H9 (cell line): ENCODE data around the gene SPAG5. TPM values are rescaled to one million over a fixed set of nuclear protein-coding genes. Genes with fewer than 3 reads are reported as not detected.

Experiments
- DNase-seq: peaks from one replicate; pipeline ENCODE4 v3.0.0-alpha.2; 2017
- H2AFZ ChIP-seq: one replicate; pipeline ENCODE4 v1.6.1; 2013; ENCODE audit warnings: mild to moderate bottlenecking, low read length, control low read depth, moderate library complexity
- H2AK5ac ChIP-seq: 2 replicates; pipeline ENCODE4 v1.6.1; 2013; ENCODE audit warnings: low read length, control low read depth, mixed read lengths; ENCODE audit not compliant: insufficient read length
- H2BK120ac ChIP-seq: one replicate; pipeline ENCODE4 v1.6.1; 2013; ENCODE audit warnings: low read depth, mild to moderate bottlenecking, low read length, control low read depth, inconsistent platforms; ENCODE audit not compliant: poor library complexity, severe bottlenecking
- H2BK12ac ChIP-seq: 2 replicates; pipeline ENCODE4 v1.6.1; 2013; ENCODE audit warnings: low read length, control low read depth, mixed read lengths, low read depth; ENCODE audit not compliant: insufficient read length
- H2BK15ac ChIP-seq: 2 replicates; pipeline ENCODE4 v1.6.1; 2013; ENCODE audit warnings: low read depth, low read length, control low read depth
- H2BK20ac ChIP-seq: one replicate; pipeline ENCODE4 v1.6.1; 2013; ENCODE audit warnings: low read depth, mild to moderate bottlenecking, low read length, control low read depth, inconsistent platforms; ENCODE audit not compliant: poor library complexity, severe bottlenecking
- H2BK5ac ChIP-seq: 2 replicates; pipeline ENCODE4 v1.6.1; 2013; ENCODE audit warnings: low read length, control low read depth, mixed read lengths; ENCODE audit not compliant: insufficient read length
- H3K14ac ChIP-seq: 2 replicates; pipeline ENCODE4 v1.6.1; 2013; ENCODE audit warnings: low read length, control low read depth; ENCODE audit not compliant: insufficient read depth
- H3K18ac ChIP-seq: 2 replicates; pipeline ENCODE4 v1.6.1; 2013; ENCODE audit warnings: low read depth, mild to moderate bottlenecking, mixed read lengths, low read length, control low read depth; ENCODE audit not compliant: insufficient read length
- H3K23ac ChIP-seq: 2 replicates; pipeline ENCODE4 v1.6.1; 2013; ENCODE audit warnings: low read length, control low read depth, mixed read lengths, low read depth; ENCODE audit not compliant: insufficient read length
- H3K23me2 ChIP-seq: 2 replicates; pipeline ENCODE4 v1.6.1; 2013; ENCODE audit warnings: low read depth, mild to moderate bottlenecking, mixed read lengths, low read length, control low read depth; ENCODE audit not compliant: insufficient read length, poor library complexity, severe bottlenecking
- H3K27ac ChIP-seq: 2 replicates; pipeline ENCODE4 v1.5.1; 2013; ENCODE audit warnings: low read length, control low read depth, mixed read lengths, low read depth; ENCODE audit not compliant: insufficient read length
- H3K27me3 ChIP-seq: 2 replicates; pipeline ENCODE4 v1.6.1; 2013; ENCODE audit warnings: low read length, control low read depth, inconsistent platforms; ENCODE audit not compliant: insufficient read depth
- H3K4ac ChIP-seq: 2 replicates; pipeline ENCODE4 v1.6.1; 2013; ENCODE audit warnings: low read depth, mild to moderate bottlenecking, control low read depth, inconsistent platforms, low read length, moderate library complexity
- H3K4me1 ChIP-seq: 2 replicates; pipeline ENCODE4 v1.6.1; 2013; ENCODE audit warnings: low read length, control low read depth, inconsistent platforms; ENCODE audit not compliant: insufficient read depth
- H3K4me2 ChIP-seq: 2 replicates; pipeline ENCODE4 v1.6.1; 2013; ENCODE audit warnings: low read length, control low read depth, mixed read lengths; ENCODE audit not compliant: insufficient read length, insufficient read depth
- H3K56ac ChIP-seq: 2 replicates; pipeline ENCODE4 v1.6.1; 2013; ENCODE audit warnings: low read depth, mild to moderate bottlenecking, mixed read lengths, low read length, control low read depth; ENCODE audit not compliant: insufficient read length
- H3K79me1 ChIP-seq: 2 replicates; pipeline ENCODE4 v1.6.1; 2013; ENCODE audit warnings: low read depth, mild to moderate bottlenecking, moderate library complexity, low read length, control low read depth, inconsistent platforms; ENCODE audit not compliant: insufficient read depth, poor library complexity, severe bottlenecking
- H3K79me2 ChIP-seq: 2 replicates; pipeline ENCODE4 v1.6.1; 2013; ENCODE audit warnings: low read length, control low read depth, inconsistent platforms; ENCODE audit not compliant: insufficient read depth
- H3K9ac ChIP-seq: 2 replicates; pipeline ENCODE4 v1.6.1; 2013; ENCODE audit warnings: low read length, control low read depth, mixed read lengths; ENCODE audit not compliant: insufficient read length; ENCODE audit errors: extremely low read depth
- H3K9me3 ChIP-seq: one replicate; pipeline ENCODE4 v1.6.1; 2013; ENCODE audit warnings: low read depth, low read length, inconsistent platforms; ENCODE audit not compliant: control insufficient read depth
- H3T11ph ChIP-seq: one replicate; pipeline ENCODE4 v1.6.1; 2013; ENCODE audit warnings: mild to moderate bottlenecking, low read length, control low read depth, inconsistent platforms
- H4K20me1 ChIP-seq: one replicate; pipeline ENCODE4 v1.6.1; 2013; ENCODE audit not compliant: control insufficient read depth, insufficient read length, insufficient read depth
- H4K5ac ChIP-seq: 2 replicates; pipeline ENCODE4 v1.6.1; 2013; ENCODE audit warnings: low read depth, mild to moderate bottlenecking, mixed read lengths, low read length, control low read depth; ENCODE audit not compliant: insufficient read length
- H4K8ac ChIP-seq: replicated peaks from 2 replicates; pipeline ENCODE4 v1.6.1; 2013; ENCODE audit warnings: low read length, control low read depth, mixed read lengths, low read depth; ENCODE audit not compliant: insufficient read length
- H4K91ac ChIP-seq: 2 replicates; pipeline ENCODE4 v1.6.1; 2013; ENCODE audit warnings: low read depth, mild to moderate bottlenecking, moderate library complexity, mixed read lengths, low read length, control low read depth; ENCODE audit not compliant: insufficient read length
- H3K27ac Mint-ChIP-seq, 3 experiments: 2 replicates in 2 of 3; 3 replicates in 1 of 3; pipeline ENCODE4 v1.8.0; 2020 to 2021; ENCODE audit warnings: mixed read lengths in 3 of 3, mild to moderate bottlenecking in 1 of 3, moderate library complexity in 1 of 3
- H3K27me3 Mint-ChIP-seq: 2 replicates; pipeline ENCODE4 v1.8.0; 2021; ENCODE audit warnings: low read depth, mild to moderate bottlenecking, moderate library complexity, mixed read lengths
- H3K36me3 Mint-ChIP-seq, 3 experiments: 2 replicates in 2 of 3; 3 replicates in 1 of 3; pipeline ENCODE4 v1.8.0; 2020 to 2021; ENCODE audit warnings: low read depth in 3 of 3, mixed read lengths in 3 of 3; ENCODE audit not compliant: insufficient read depth in 1 of 3
- H3K4me1 Mint-ChIP-seq, 2 experiments: 2 replicates each; pipeline ENCODE4 v1.8.0; 2020; ENCODE audit warnings: mixed read lengths in 2 of 2
- H3K4me3 Mint-ChIP-seq, 2 experiments: 2 replicates in 1 of 2; 3 replicates in 1 of 2; pipeline ENCODE4 v1.8.0; 2020 to 2021; ENCODE audit warnings: mild to moderate bottlenecking in 2 of 2, mixed read lengths in 2 of 2, moderate library complexity in 1 of 2
- H3K9me3 Mint-ChIP-seq, 2 experiments: 2 replicates in 1 of 2; 3 replicates in 1 of 2; pipeline ENCODE4 v1.8.0; 2020; ENCODE audit warnings: mild to moderate bottlenecking in 2 of 2, mixed read lengths in 2 of 2, moderate library complexity in 1 of 2
- WGBS: extraction: QIAGEN DNeasy Blood & Tissue Kit; methylation state at CpG from one replicate; pipeline ENCODE4 v1.1.7; 2013; ENCODE audit warnings: missing lambda C conversion rate, low lambda C conversion rate, mixed read lengths; ENCODE audit not compliant: insufficient read length; ENCODE audit errors: extremely low coverage; 5-methylcytosine and 5-hydroxymethylcytosine counted together
- total RNA-seq: library from RNA; stranded (reverse); gene quantifications from 2 replicates; pipeline ENCODE4 v1.2.1, GENCODE V29; 2021
- TF ChIP-seq, protein P1 (sequence below): fragments of 200-600 bp; sonication (generic); conservative IDR thresholded peaks from 3 replicates; pipeline ENCODE4 v1.8.0; 2021; ENCODE audit warnings: antibody characterized with exemption, mild to moderate bottlenecking

Gene SPAG5
- total RNA-seq, 1 experiment from 2014 or later, result 122 TPM

GRCh38 chr17:28551421-28552175 lies 47.2 kb downstream of the SPAG5 start:
- H3K4me3 Mint-ChIP-seq, result peak overlapping the region; percentile 86 to 94
- no peak overlapping the region; the same call in 1 of the 2 replicates for H3K14ac ChIP-seq
- H4K8ac ChIP-seq, result no peak overlapping the region
- H4K91ac ChIP-seq, result no peak overlapping the region
- H3K9me3 ChIP-seq, result no peaks in the 10 kb centered on the region
- H3K4me2 ChIP-seq, result peak overlapping the region; percentile 72
- H3K36me3 Mint-ChIP-seq, result peaks cover 15 to 31% (median 30%) of the 10 kb centered on the region in 3 experiments; a peak in 6 of 7 replicates
- no peak overlapping the region for H2BK20ac ChIP-seq
- no peaks in the 10 kb centered on the region for H3K79me1 ChIP-seq
- peaks cover 21 to 44% of the 10 kb centered on the region in 2 experiments for H3K4me1 Mint-ChIP-seq
- H3K4me1 ChIP-seq, result no peaks in the 10 kb centered on the region
- no peak overlapping the region for H2AFZ ChIP-seq
- DNase-seq, result no peak
- peak overlapping the region in 2 of 3 experiments; percentile 73 to 82; a peak in 1 of 7 replicates for H3K27ac Mint-ChIP-seq
- no peak overlapping the region for H2AK5ac ChIP-seq
- no peak overlapping the region for H2BK12ac ChIP-seq
- peak overlapping the region; percentile 62 for H3K9ac ChIP-seq
- no peak overlapping the region for H3K4ac ChIP-seq
- no peak overlapping the region for H3K23ac ChIP-seq
- H2BK120ac ChIP-seq, result no peak overlapping the region
- H3K27me3 Mint-ChIP-seq, result peaks cover 4% of the 10 kb centered on the region
- no peak overlapping the region for H3K56ac ChIP-seq
- no peak overlapping the region for H3K18ac ChIP-seq
- no peak overlapping the region for H4K5ac ChIP-seq
- no peaks in the 10 kb centered on the region; the same call in 1 of the 2 replicates for H3K79me2 ChIP-seq
- H3K9me3 Mint-ChIP-seq, result no peaks in the 10 kb centered on the region
- H4K20me1 ChIP-seq, result no peaks in the 10 kb centered on the region
- no CpG with 5 or more reads among the region's 10 CpGs for WGBS
- no peak overlapping the region for H2BK5ac ChIP-seq
- H2BK15ac ChIP-seq, result no peak overlapping the region
- peaks cover 5% of the 10 kb centered on the region for H3K23me2 ChIP-seq
- H3K27me3 ChIP-seq, result no peaks in the 10 kb centered on the region
- no peak overlapping the region for H3K27ac ChIP-seq
- no peak overlapping the region for H3T11ph ChIP-seq
- TF ChIP-seq, protein P1, sequence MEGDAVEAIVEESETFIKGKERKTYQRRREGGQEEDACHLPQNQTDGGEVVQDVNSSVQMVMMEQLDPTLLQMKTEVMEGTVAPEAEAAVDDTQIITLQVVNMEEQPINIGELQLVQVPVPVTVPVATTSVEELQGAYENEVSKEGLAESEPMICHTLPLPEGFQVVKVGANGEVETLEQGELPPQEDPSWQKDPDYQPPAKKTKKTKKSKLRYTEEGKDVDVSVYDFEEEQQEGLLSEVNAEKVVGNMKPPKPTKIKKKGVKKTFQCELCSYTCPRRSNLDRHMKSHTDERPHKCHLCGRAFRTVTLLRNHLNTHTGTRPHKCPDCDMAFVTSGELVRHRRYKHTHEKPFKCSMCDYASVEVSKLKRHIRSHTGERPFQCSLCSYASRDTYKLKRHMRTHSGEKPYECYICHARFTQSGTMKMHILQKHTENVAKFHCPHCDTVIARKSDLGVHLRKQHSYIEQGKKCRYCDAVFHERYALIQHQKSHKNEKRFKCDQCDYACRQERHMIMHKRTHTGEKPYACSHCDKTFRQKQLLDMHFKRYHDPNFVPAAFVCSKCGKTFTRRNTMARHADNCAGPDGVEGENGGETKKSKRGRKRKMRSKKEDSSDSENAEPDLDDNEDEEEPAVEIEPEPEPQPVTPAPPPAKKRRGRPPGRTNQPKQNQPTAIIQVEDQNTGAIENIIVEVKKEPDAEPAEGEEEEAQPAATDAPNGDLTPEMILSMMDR, result no peak
